K562 (cell line): ENCODE measurements around the gene ADGRD1. TPM values are rescaled to one million over a fixed set of nuclear protein-coding genes. Genes with fewer than 3 reads are reported as not detected.

Experiments used
- ARID1B ChIP-seq: fragments of 450-650 bp; IDR thresholded peaks from 2 replicates; pipeline ENCODE4 v1.6.1; 2016; ENCODE audit warnings: antibody characterized with exemption, mild to moderate bottlenecking, inconsistent platforms
- CBX2 ChIP-seq: fragments of 200-600 bp; sonication (generic); IDR thresholded peaks from one replicate; pipeline ENCODE4 v1.6.1; 2012; ENCODE audit warnings: mild to moderate bottlenecking, low read length, inconsistent platforms; ENCODE audit not compliant: insufficient read depth, poor library complexity, severe bottlenecking
- CREM ChIP-seq: IDR thresholded peaks from 2 replicates; pipeline ENCODE4 v1.6.1; 2014; ENCODE audit warnings: antibody characterized with exemption, low read depth
- E2F3 ChIP-seq: fragments of 250-450 bp; sonication (Bioruptor Pico); IDR thresholded peaks from 2 replicates; pipeline ENCODE4 v1.4.0; 2020; ENCODE audit warnings: mild to moderate bottlenecking
- E4F1 ChIP-seq: fragments of 250-450 bp; sonication (Bioruptor Pico); IDR thresholded peaks from 2 replicates; pipeline ENCODE4 v1.5.0; 2021; ENCODE audit warnings: mild to moderate bottlenecking, borderline replicate concordance
- JUN ChIP-seq, 2 experiments: sonication (generic) in 1 of 2; formaldehyde crosslinking in 1 of 2; IDR thresholded peaks; 2 replicates each; pipeline versions ENCODE4 v1.6.1 to v1.8.0; 2012 to 2022; ENCODE audit warnings: borderline replicate concordance in 2 of 2, mild to moderate bottlenecking in 2 of 2, improper control_type of control experiment in 1 of 2, low read depth in 1 of 2, low read length in 1 of 2, missing genetic modification reagents in 1 of 2
- MAZ ChIP-seq, 2 experiments: fragments of 450-650 bp in 1 of 2; sonication (generic) in 1 of 2; formaldehyde crosslinking; IDR thresholded peaks in 1 of 2; conservative IDR thresholded peaks in 1 of 2; 2 replicates each; pipeline versions ENCODE4 v1.4.0 to v1.5.0; 2020; ENCODE audit warnings: mild to moderate bottlenecking in 1 of 2, missing genetic modification reagents in 1 of 2
- MXI1 ChIP-seq: IDR thresholded peaks from 2 replicates; pipeline ENCODE4 v1.6.1; 2011; ENCODE audit warnings: low read depth, mild to moderate bottlenecking, improper control_type of control experiment, low read length
- PHF8 ChIP-seq: fragments of 200-600 bp; sonication (generic); IDR thresholded peaks from 2 replicates; pipeline ENCODE4 v1.6.1; 2012; ENCODE audit warnings: mixed run types, mild to moderate bottlenecking, inconsistent platforms, low read length, moderate library complexity, borderline replicate concordance
- RAD51 ChIP-seq: fragments of 450-650 bp; IDR thresholded peaks from 2 replicates; pipeline ENCODE4 v1.7.1; 2016; ENCODE audit warnings: low read depth, mild to moderate bottlenecking, borderline replicate concordance
- SETDB1 ChIP-seq: IDR thresholded peaks from one replicate; pipeline ENCODE4 v1.6.1; 2012; ENCODE audit warnings: low read length, control low read depth, inconsistent platforms
- ZNF384 ChIP-seq: IDR thresholded peaks from 2 replicates; pipeline ENCODE4 v1.6.1; 2012; ENCODE audit warnings: low read depth, low read length, improper control_type of control experiment
- ZNF398 ChIP-seq: fragments of 250-450 bp; sonication (Bioruptor Pico); IDR thresholded peaks from 2 replicates; pipeline ENCODE4 v1.8.0; 2021; ENCODE audit warnings: moderate library complexity, mild to moderate bottlenecking, inconsistent platforms
- ZNF57 ChIP-seq: fragments of 450-650 bp; formaldehyde crosslinking; IDR thresholded peaks from 2 replicates; pipeline ENCODE4 v1.4.0; 2020; ENCODE audit warnings: mild to moderate bottlenecking, moderate library complexity
- ZNF583 ChIP-seq: fragments of 250-450 bp; sonication (Bioruptor Pico); IDR thresholded peaks from 2 replicates; pipeline ENCODE4 v1.4.0; 2020
- ZNF586 ChIP-seq: fragments of 450-650 bp; formaldehyde crosslinking; conservative IDR thresholded peaks from 2 replicates; pipeline ENCODE4 v1.4.0; 2020; ENCODE audit warnings: mild to moderate bottlenecking, moderate library complexity
- ZNF76 ChIP-seq: fragments of 250-450 bp; sonication (Bioruptor Pico); IDR thresholded peaks from 2 replicates; pipeline ENCODE4 v1.4.0; 2020; ENCODE audit warnings: mild to moderate bottlenecking, moderate library complexity, borderline replicate concordance
- ZNF764 ChIP-seq: fragments of 250-450 bp; sonication (Bioruptor Pico); IDR thresholded peaks from 2 replicates; pipeline ENCODE4 v1.4.0; 2020; ENCODE audit warnings: low read depth, mild to moderate bottlenecking, moderate library complexity
- ZNF766 ChIP-seq: fragments of 200-800 bp; sonication (Bioruptor generic); conservative IDR thresholded peaks from 2 replicates; pipeline ENCODE4 v1.6.1; 2016; ENCODE audit warnings: missing genetic modification characterization, missing compliant biosample characterization
- polyA plus RNA-seq, 8 experiments: library from polyadenylated mRNA; depleted of rRNA in 4 of 8; stranded (reverse) in 5 of 8; unstranded in 3 of 8; fragments of >200 nt; fragmentation: Nextera tagmentation in 2 of 8; fragmentation: Illumina TruSeq in 1 of 8; extraction: Ambion mirVana in 2 of 8; extraction: Trizol in 1 of 8; gene quantifications; 2 replicates each; pipeline versions ENCODE4 v1.2.1 to v1.2.3, GENCODE V29; 2011 to 2014; ENCODE audit warnings: inconsistent platforms in 1 of 8, missing spikeins in 1 of 8
- total RNA-seq, 7 experiments: library from RNA; depleted of rRNA in 6 of 7; stranded (reverse); fragments of >200 nt in 6 of 7; fragmentation: Illumina TruSeq in 2 of 7; extraction: Trizol in 2 of 7; gene quantifications; 2 replicates each; pipeline versions ENCODE4 v1.2.1 to v1.2.3, GENCODE V29; 2011 to 2021; ENCODE audit warnings: low replicate concordance in 1 of 7
- TF ChIP-seq, protein P1 (sequence below): sonication (generic); formaldehyde crosslinking; IDR thresholded peaks from 2 replicates; pipeline ENCODE4 v1.8.0; 2022; ENCODE audit warnings: missing genetic modification reagents, mild to moderate bottlenecking, borderline replicate concordance
- TF ChIP-seq, protein P2 (sequence below): fragments of 450-650 bp; formaldehyde crosslinking; IDR thresholded peaks from 2 replicates; pipeline ENCODE4 v1.4.0; 2020; ENCODE audit warnings: mild to moderate bottlenecking, moderate library complexity

Gene ADGRD1
- total and polyA plus RNA-seq, 9 of the 15 experiments (the other 6 are each of a cell fraction or from before 2014, with no cell fraction given): 1.7 to 11.7 (median 3.3) TPM

- TF ChIP-seq MXI1: no peak
- TF ChIP-seq ZNF586 (CRISPR knock-in tag): no peak
- TF ChIP-seq MAZ (CRISPR knock-in tag; conservative IDR thresholded peaks at IDR 0.05 in 1 of 2, IDR thresholded peaks at IDR 0.05 in 1 of 2): peak; percentile 57 to 77; a peak in 3 of 4 replicates
- no peak for TF ChIP-seq ZNF398 (CRISPR knock-in tag)
- no peak for TF ChIP-seq E2F3
- TF ChIP-seq ZNF583 (CRISPR knock-in tag): no peak
- TF ChIP-seq ZNF384: no peak
- TF ChIP-seq ARID1B: no peak
- TF ChIP-seq SETDB1: no peak
- TF ChIP-seq RAD51: no peak
- TF ChIP-seq, protein P1, sequence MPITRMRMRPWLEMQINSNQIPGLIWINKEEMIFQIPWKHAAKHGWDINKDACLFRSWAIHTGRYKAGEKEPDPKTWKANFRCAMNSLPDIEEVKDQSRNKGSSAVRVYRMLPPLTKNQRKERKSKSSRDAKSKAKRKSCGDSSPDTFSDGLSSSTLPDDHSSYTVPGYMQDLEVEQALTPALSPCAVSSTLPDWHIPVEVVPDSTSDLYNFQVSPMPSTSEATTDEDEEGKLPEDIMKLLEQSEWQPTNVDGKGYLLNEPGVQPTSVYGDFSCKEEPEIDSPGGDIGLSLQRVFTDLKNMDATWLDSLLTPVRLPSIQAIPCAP (CRISPR knock-in tag): no peak
- TF ChIP-seq CREM: peak; percentile 76
- no peak for TF ChIP-seq PHF8
- TF ChIP-seq ZNF57 (CRISPR knock-in tag): no peak
- no peak for TF ChIP-seq CBX2
- TF ChIP-seq ZNF766 (CRISPR knock-in tag): no peak
- TF ChIP-seq ZNF76: no peak
- TF ChIP-seq ZNF764 (CRISPR knock-in tag): no peak
- TF ChIP-seq E4F1 (CRISPR knock-in tag): no peak
- TF ChIP-seq JUN (IDR thresholded peaks at IDR 0.05; ENCODE audit: borderline replicate concordance, low read depth, low read length): no peak
- no peak for TF ChIP-seq JUN (CRISPR knock-in tag; IDR thresholded peaks at IDR 0.05; ENCODE audit: borderline replicate concordance)
- TF ChIP-seq, protein P2, sequence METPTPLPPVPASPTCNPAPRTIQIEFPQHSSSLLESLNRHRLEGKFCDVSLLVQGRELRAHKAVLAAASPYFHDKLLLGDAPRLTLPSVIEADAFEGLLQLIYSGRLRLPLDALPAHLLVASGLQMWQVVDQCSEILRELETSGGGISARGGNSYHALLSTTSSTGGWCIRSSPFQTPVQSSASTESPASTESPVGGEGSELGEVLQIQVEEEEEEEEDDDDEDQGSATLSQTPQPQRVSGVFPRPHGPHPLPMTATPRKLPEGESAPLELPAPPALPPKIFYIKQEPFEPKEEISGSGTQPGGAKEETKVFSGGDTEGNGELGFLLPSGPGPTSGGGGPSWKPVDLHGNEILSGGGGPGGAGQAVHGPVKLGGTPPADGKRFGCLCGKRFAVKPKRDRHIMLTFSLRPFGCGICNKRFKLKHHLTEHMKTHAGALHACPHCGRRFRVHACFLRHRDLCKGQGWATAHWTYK (CRISPR knock-in tag): peak; percentile 15; the same call in 1 of the 2 replicates
Observed at GRCh38 chr12:131104463-131105350, 151.0 kb downstream of the ADGRD1 start (continued).
